ENCODE results near the gene TMEM132C.
"Not testable (repeated sequence)": the region's sequence is repeated elsewhere in the genome, so short reads cannot be mapped to it uniquely, and the experiment has no call there.

The TMEM132C gene

DNA sequence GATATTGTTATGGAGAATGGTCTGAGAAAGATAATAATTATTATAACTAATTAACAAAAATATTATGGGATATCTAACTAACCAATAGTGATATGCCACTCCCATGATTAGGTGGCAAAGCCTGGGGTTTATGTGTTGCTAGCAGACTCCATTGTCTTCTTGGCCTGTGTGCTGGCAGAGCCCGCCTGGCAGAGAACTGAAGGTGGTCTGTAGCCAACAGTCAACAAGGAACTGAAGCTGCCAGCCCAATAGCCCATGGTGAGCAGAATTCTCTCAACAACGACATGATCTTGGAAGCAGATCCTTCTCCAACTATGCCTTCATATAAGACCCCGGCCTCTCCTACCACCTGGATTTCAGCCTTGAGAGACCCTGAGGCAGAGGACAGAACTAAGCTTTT is 298.0 kb downstream of the TMEM132C start:
- DNase-seq (ENCODE audit: low spot score) = no peak

GRCh38 chr12:128567730-128568129 is 300.8 kb downstream of the TMEM132C start:
- no peak for DNase-seq (ENCODE audit: low spot score)

DNA sequence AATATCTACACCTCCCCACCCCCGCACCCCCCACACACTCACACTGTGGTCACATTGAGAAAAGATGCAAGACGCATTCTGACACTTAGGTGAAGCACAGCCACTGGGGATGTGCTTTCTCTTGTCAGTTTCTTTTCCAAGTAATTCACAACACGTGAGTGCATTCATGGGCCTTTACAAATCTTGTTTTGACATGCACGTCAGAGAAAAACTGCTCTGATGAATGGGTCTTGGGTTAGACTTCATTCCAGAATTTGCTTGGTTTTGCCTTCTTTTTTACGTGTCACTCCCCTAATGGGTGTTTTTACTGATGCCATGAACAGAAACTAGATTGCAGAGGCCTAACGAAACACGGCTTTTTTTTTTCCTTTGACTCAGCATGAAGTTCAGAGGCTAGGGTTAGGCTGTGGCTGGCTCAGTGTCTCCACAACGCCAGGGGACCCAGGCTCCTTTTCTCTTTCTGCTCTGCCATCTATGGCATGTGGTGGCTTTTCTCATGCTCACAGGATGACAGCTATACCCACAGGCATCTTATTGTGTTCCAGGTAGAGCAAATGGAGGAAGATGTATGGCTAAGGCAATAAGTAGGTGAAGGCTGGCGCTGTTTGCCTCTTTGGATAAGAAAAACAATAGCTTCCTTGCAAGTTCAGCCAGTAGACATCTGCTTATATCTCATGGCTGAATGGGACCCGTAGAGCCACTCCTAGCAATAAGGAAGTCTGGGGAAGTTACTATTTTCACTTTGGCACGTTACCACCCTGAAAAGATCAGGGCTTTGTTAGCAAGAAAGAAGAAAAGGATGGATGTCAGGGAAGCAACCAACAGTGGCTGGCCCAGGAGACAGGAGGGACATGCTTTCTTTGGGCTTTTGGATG is 303.5 kb downstream of the TMEM132C start:
- no peak for DNase-seq (ENCODE audit: low spot score)

GRCh38 chr12:128571906-128572810 is 305.2 kb downstream of the TMEM132C start:
- DNase-seq (ENCODE audit: low spot score) = no peak

DNA sequence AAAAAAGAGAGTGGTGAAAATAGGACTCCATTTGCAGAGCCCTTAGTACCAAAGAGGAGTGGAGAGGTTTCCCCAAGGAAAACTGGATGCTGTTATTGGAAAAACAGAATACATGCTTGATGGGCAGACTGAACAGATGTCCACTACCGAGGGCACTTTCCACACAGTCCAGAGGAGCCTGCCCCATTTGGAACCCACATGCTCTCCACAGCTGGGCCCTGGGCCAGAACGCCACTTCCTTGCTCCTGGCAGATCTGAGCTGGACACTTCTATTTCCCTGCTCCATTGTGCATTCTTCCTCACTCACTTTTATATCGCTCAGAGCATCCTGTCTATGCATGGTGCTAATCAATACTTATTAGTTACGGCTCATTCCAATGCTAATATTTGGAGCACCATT is 306.9 kb downstream of the TMEM132C start:
- no peak for DNase-seq (ENCODE audit: low spot score)

- DNase-seq (ENCODE audit: low spot score) = no peak
Observed at GRCh38 chr12:128578045-128578444, 311.1 kb downstream of the TMEM132C start.

DNA sequence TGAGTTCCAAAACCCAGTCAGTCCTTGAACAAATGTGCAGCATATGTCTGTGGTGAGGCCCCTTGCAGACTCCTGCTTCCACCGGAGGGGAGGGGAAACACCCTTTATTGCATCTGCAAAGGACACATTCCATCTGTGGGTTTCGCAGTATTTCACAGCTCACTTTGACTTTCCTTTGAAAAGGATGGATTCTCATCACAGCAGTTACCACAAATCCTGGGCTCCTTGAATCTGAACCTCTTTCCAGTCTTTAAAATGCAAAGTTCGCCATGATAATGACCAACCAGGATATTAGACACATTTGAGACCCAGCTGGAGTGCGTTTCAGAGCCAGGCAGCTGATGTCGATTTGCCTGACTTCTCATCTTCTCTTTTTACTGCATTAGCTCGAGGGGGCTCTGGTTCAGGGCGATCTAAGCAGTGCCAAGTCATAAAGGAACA is 314.4 kb downstream of the TMEM132C start:
- DNase-seq (ENCODE audit: low spot score) = no peak

DNA sequence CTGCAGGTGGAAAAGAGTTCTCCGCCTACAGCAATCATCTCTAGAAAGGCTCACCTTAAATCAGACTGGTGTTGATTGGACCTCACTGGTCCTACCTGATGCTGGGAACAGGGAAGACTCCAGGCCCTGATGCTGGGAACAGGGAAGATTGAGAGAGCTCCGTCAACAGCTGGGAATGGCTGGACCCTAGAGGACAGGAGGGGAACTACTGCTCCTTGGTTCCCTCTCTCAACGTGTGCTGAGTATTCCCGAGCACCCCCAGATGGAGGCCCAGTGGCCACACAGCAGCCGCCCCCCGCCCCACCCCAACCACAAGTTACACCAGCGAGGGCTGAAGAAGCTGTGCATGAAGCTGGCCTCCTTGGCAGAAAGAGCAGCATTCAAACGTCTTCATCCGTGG is 316.5 kb downstream of the TMEM132C start:
- no peak for DNase-seq (ENCODE audit: low spot score)

DNA sequence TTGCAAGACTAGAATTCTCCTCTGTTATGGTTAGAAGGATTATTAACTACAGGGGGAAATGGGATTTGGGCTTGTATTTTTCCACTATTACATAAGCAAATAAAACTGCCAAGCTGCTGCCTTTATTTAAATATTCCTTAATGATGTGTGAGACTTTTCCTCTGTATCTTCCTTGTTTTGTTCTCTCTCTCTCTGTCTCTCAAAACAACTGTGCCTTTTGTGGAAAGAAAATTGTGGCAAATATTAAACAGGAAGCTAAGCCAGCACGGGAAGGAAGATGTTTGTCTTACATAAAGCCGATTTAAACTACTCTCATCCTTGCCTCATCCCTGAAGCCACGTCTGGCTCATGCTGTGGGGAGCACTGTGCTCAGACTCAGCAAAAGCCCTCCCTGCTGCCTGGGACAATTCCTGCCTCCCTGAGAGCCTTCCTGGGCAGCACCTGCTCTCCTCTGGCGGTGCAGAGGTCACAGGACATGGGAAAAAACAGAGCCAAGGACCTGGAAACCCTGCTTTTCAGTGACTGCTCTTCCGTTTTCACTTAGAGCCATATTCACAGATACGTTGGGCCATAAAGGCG is 319.6 kb downstream of the TMEM132C start:
- no peak for DNase-seq (ENCODE audit: low spot score)

DNA sequence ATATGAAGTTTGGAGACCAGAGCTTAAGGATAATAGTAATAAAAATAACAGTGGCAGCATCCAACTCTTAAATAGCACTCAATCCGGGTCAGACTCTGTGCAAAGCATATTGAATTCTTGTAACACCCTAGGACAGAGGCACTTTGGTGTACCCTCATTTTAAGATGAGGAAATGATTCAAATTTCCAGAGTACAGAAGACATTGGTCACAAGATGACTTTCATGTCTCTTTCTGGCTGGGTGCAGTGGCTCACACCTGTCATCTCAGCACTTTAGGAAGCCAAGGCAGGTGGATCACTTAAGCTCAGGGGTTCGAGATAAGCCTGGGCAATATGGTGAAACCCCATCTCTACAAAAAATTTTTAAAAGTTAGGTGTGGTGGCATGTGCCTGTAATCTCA is 320.9 kb downstream of the TMEM132C start:
- DNase-seq (ENCODE audit: low spot score) = no peak

- DNase-seq (ENCODE audit: low spot score) = no peak
Observed at GRCh38 chr12:128592220-128592744, 325.3 kb downstream of the TMEM132C start.

- no peak for DNase-seq (ENCODE audit: low spot score)
Observed at GRCh38 chr12:128594521-128594920, 327.6 kb downstream of the TMEM132C start.

- no peak for DNase-seq (ENCODE audit: low spot score)
Observed at GRCh38 chr12:128595609-128596008, 328.6 kb downstream of the TMEM132C start.

DNA sequence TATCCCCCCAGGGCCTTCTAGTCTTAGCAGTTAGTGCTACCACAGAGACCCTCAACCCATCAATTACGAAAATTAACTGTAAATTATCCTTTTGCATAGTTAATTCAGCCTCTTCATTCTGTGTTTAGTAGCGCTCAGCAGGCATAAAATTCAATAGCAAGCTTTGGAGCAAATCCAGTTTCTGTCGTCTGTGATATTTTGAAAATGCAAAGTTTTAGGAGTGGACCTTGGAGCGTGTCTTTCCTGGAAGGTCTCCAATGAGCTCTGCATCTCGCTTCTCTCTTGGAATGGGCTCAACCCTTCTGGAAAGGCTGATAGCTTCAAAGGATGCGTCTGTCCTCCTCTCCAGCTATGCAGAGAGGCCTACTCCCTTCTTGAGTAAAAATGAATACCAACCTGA is 333.9 kb downstream of the TMEM132C start:
- no peak for DNase-seq (ENCODE audit: low spot score)

- no peak for DNase-seq (ENCODE audit: low spot score)
Observed at GRCh38 chr12:128603573-128604115, 336.7 kb downstream of the TMEM132C start.

DNA sequence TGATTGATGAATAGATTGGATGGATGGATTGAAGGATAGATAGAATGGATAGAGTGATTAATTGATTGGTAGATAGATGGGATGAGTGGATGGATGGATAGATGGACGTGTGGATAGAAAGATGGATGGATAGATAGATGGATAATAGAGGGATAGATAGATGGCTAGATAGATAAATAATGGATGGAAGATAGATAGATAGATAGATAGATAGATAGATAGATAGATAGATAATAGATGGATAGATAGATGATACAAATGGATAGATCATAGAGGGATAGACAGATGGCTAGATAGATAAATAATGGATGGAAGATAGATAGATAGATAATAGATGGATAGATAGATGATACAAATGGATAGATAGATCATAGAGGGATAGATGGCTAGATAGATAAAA is 337.2 kb downstream of the TMEM132C start:
- not testable (repeated sequence) for DNase-seq (ENCODE audit: low spot score)

GRCh38 chr12:128606051-128606450 is 339.1 kb downstream of the TMEM132C start:
- no peak for DNase-seq (ENCODE audit: low spot score)

DNA sequence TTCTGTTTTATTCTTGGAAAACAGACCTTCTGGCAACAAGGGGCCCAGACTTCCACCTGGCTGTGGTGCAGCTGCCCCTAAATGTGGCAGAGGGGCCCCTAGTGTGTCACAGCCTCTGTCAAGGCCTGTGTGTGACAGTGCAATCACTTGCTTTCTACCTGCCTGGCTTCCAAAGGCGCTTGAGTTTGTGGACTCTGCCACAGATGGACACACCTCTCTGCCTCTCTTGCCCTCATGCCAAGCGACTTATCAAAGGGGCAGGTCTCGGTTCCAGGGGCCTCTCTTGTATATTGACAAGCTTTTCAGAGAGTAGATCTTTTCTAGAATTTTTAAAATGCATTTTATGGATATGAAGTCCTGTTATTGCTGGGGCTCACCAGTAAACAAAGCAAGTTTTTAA is 339.6 kb downstream of the TMEM132C start:
- DNase-seq (ENCODE audit: low spot score) = no peak

- no peak for DNase-seq (ENCODE audit: low spot score)
Observed at GRCh38 chr12:128606970-128607369, 340.0 kb downstream of the TMEM132C start.

DNA sequence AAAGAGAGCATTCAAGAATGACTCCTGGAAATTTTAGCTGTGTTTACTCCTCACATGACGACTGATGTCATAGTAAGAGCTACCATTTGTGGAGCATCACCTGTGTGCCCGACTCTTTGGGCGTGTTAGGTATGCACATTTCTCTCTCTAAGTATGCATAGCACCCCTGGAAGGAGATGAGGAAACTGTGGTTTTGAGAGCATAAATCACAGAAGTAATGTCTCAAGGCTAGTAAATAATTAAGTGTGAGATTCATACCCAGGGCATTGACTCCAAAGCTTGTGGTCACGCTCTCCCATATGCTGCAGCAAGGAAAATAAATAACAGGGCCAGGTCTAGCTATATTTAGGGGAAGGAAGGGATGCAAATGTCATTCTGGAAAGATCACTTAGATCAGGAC is 340.7 kb downstream of the TMEM132C start:
- DNase-seq (ENCODE audit: low spot score) = no peak

DNA sequence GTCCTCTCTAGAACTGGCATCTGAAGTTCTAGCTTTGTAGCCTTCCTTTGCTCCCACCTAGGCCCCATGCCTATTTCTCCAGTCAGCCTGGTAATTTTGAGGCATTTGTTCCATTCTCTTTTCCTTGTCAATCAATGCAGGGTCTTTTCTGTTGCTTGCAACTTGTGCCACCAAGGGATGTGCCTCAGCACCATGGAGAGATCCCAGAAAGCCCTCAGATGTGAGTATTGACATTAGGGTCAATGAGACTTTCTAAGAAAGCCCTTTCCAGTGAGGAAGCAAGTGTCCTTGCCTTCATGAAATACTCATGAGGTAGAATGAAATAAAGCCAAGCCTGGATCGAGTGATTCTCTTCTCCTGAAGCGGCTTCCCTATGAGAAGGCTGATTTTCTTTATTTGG is 342.9 kb downstream of the TMEM132C start:
- DNase-seq (ENCODE audit: low spot score) = no peak

DNA sequence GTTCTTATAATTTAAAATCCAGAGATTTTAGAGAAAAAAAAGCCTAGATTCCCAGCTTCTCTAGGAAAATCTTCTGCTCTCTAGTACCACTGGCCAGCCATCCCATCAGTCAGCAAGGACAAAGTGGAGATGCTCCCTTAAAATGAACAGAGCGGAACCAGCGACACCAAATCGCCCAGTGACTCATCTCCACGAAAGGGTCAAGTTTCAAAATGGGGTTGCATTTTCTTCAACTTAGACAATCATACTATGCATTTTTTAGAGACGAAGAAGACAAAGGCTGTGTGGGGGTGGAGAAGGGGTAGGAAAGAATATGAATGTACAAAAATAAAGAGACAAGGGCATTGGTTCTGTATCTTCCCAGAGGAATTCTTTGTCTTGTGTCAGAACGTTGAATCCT is 344.8 kb downstream of the TMEM132C start:
- DNase-seq (ENCODE audit: low spot score) = no peak

All from hepatic stellate cell (primary cell).